HepG2 (cell line): ENCODE results near the gene AUTS2. TPM values are rescaled to one million over a fixed set of nuclear protein-coding genes. Genes with fewer than 3 reads are reported as not detected.

ENCODE experiments used
- ATM ChIP-seq: fragments of 450-650 bp; IDR thresholded peaks from 2 replicates; pipeline ENCODE4 v1.7.1; 2017; ENCODE audit warnings: mild to moderate bottlenecking, borderline replicate concordance
- CEBPB ChIP-seq: IDR thresholded peaks from 2 replicates; pipeline ENCODE4 v1.6.1; 2011; ENCODE audit warnings: low read depth, low read length, improper control_type of control experiment, borderline replicate concordance
- KDM3A ChIP-seq: IDR thresholded peaks from 2 replicates; pipeline ENCODE4 v1.6.1; 2018; ENCODE audit warnings: low read depth, missing compliant biosample characterization
- KLF12 ChIP-seq: sonication (generic); formaldehyde crosslinking; IDR thresholded peaks from 2 replicates; pipeline ENCODE4 v1.4.0; 2020; ENCODE audit warnings: missing genetic modification reagents, borderline replicate concordance
- POLR2A ChIP-seq, 2 experiments: IDR thresholded peaks; 2 replicates each; pipeline ENCODE4 v1.6.1; 2011; ENCODE audit warnings: low read depth in 2 of 2, low read length in 2 of 2, mild to moderate bottlenecking in 1 of 2, moderate library complexity in 1 of 2; ENCODE audit not compliant: insufficient read depth in 1 of 2
- RNF2 ChIP-seq: fragments of 450-650 bp; conservative IDR thresholded peaks from 2 replicates; pipeline ENCODE4 v1.6.1; 2016; ENCODE audit warnings: low read depth
- RXRA ChIP-seq: sonication (generic); formaldehyde crosslinking; IDR thresholded peaks from 2 replicates; pipeline ENCODE4 v1.5.1; 2020; ENCODE audit warnings: missing genetic modification reagents
- SRF ChIP-seq: IDR thresholded peaks from 2 replicates; pipeline ENCODE4 v1.6.1; 2011; ENCODE audit warnings: mild to moderate bottlenecking, low read depth, low read length, moderate library complexity
- ZEB1 ChIP-seq: IDR thresholded peaks from 2 replicates; pipeline ENCODE4 v1.6.1; 2012; ENCODE audit warnings: mild to moderate bottlenecking, low read depth, inconsistent platforms; ENCODE audit not compliant: insufficient replicate concordance
- ZNF251 ChIP-seq: sonication (generic); formaldehyde crosslinking; IDR thresholded peaks from 2 replicates; pipeline ENCODE4 v1.9.0; 2021; ENCODE audit warnings: mild to moderate bottlenecking, missing genetic modification reagents
- ZNF441 ChIP-seq: sonication (generic); formaldehyde crosslinking; IDR thresholded peaks from 2 replicates; pipeline ENCODE4 v1.7.0; 2021; ENCODE audit warnings: missing genetic modification reagents, borderline replicate concordance
- ZNF577 ChIP-seq: sonication (generic); formaldehyde crosslinking; IDR thresholded peaks from 2 replicates; pipeline ENCODE4 v1.4.0; 2020; ENCODE audit warnings: mild to moderate bottlenecking, low read depth, missing genetic modification reagents, borderline replicate concordance
- ZNF589 ChIP-seq: sonication (generic); formaldehyde crosslinking; conservative IDR thresholded peaks from 2 replicates; pipeline ENCODE4 v1.8.0; 2022; ENCODE audit warnings: mild to moderate bottlenecking, moderate library complexity, missing genetic modification reagents
- ZSCAN12 ChIP-seq: sonication (generic); formaldehyde crosslinking; IDR thresholded peaks from 2 replicates; pipeline ENCODE4 v1.9.0; 2021; ENCODE audit warnings: mild to moderate bottlenecking, missing genetic modification reagents
- polyA plus RNA-seq, 8 experiments: library from polyadenylated mRNA; depleted of rRNA in 3 of 8; stranded (reverse) in 7 of 8; unstranded in 1 of 8; fragments of >200 nt; fragmentation: Illumina TruSeq in 4 of 8; extraction: Trizol in 4 of 8; gene quantifications; 2 replicates each; pipeline versions ENCODE4 v1.2.1 to v1.2.3, GENCODE V29; 2011 to 2016; ENCODE audit warnings: low read depth in 4 of 8, missing spikeins in 1 of 8, mixed read lengths in 1 of 8; ENCODE audit not compliant: insufficient read depth in 1 of 8
- total RNA-seq, 5 experiments: library from RNA; depleted of rRNA; stranded (reverse); fragments of >200 nt; fragmentation: Illumina TruSeq; extraction: Trizol; gene quantifications; 2 replicates each; pipeline ENCODE4 v1.2.3, GENCODE V29; 2016; ENCODE audit warnings: low read depth in 1 of 5
- TF ChIP-seq, protein P1 (sequence below): sonication (generic); formaldehyde crosslinking; IDR thresholded peaks from 2 replicates; pipeline ENCODE4 v1.4.0; 2020; ENCODE audit warnings: missing genetic modification reagents
- TF ChIP-seq, protein P2 (sequence below): sonication (generic); formaldehyde crosslinking; IDR thresholded peaks from 2 replicates; pipeline ENCODE4 v1.4.0; 2020; ENCODE audit warnings: missing genetic modification reagents, borderline replicate concordance
- TF ChIP-seq, protein P3 (sequence below): sonication (generic); formaldehyde crosslinking; IDR thresholded peaks from 2 replicates; pipeline ENCODE4 v1.4.0; 2020; ENCODE audit warnings: mild to moderate bottlenecking, missing genetic modification reagents
- TF ChIP-seq, protein P4 (sequence below): sonication (generic); formaldehyde crosslinking; IDR thresholded peaks from 2 replicates; pipeline ENCODE4 v1.5.1; 2020; ENCODE audit warnings: mild to moderate bottlenecking, missing genetic modification reagents, moderate library complexity
- TF ChIP-seq, protein P5 (sequence below): sonication (generic); formaldehyde crosslinking; IDR thresholded peaks from 2 replicates; pipeline ENCODE4 v1.8.0; 2022; ENCODE audit warnings: mild to moderate bottlenecking, missing genetic modification reagents, moderate library complexity
- TF ChIP-seq, protein P6 (sequence below): sonication (generic); formaldehyde crosslinking; IDR thresholded peaks from 2 replicates; pipeline ENCODE4 v1.5.0; 2020; ENCODE audit warnings: mild to moderate bottlenecking, missing genetic modification reagents, borderline replicate concordance

AUTS2 gene
- total and polyA plus RNA-seq, 2 of the 13 experiments (the other 11 are each of a cell fraction or from before 2014, with no cell fraction given), result 0.38 TPM; not detected in 1

DNA sequence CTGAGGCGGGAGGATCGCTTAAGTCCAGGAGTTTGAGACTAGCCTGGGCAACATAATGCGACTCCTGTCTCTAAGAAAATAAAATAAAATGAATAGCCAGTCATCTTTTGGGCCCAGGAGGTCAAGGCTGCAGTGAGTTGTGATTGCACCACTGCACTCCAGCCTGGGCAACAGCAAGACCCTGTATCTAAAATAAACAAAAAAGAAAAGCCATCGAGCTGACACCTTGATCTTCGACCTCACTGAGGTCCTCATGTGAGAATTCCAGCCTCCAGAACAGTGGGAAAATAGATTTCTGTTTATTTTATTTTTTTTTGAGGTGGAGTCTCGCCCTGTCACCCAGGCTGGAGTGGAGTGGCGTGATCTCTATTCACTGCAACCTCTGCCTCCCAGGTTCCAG lies 1232.2 kb downstream of the AUTS2 start (continued):
- TF ChIP-seq, protein P1, sequence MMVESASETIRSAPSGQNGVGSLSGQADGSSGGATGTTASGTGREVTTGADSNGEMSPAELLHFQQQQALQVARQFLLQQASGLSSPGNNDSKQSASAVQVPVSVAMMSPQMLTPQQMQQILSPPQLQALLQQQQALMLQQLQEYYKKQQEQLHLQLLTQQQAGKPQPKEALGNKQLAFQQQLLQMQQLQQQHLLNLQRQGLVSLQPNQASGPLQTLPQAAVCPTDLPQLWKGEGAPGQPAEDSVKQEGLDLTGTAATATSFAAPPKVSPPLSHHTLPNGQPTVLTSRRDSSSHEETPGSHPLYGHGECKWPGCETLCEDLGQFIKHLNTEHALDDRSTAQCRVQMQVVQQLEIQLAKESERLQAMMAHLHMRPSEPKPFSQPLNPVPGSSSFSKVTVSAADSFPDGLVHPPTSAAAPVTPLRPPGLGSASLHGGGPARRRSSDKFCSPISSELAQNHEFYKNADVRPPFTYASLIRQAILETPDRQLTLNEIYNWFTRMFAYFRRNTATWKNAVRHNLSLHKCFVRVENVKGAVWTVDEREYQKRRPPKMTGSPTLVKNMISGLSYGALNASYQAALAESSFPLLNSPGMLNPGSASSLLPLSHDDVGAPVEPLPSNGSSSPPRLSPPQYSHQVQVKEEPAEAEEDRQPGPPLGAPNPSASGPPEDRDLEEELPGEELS (CRISPR knock-in tag), result peak; percentile 79
- TF ChIP-seq ATM, result no peak
- no peak for TF ChIP-seq KLF12 (CRISPR knock-in tag)
- TF ChIP-seq, protein P2, sequence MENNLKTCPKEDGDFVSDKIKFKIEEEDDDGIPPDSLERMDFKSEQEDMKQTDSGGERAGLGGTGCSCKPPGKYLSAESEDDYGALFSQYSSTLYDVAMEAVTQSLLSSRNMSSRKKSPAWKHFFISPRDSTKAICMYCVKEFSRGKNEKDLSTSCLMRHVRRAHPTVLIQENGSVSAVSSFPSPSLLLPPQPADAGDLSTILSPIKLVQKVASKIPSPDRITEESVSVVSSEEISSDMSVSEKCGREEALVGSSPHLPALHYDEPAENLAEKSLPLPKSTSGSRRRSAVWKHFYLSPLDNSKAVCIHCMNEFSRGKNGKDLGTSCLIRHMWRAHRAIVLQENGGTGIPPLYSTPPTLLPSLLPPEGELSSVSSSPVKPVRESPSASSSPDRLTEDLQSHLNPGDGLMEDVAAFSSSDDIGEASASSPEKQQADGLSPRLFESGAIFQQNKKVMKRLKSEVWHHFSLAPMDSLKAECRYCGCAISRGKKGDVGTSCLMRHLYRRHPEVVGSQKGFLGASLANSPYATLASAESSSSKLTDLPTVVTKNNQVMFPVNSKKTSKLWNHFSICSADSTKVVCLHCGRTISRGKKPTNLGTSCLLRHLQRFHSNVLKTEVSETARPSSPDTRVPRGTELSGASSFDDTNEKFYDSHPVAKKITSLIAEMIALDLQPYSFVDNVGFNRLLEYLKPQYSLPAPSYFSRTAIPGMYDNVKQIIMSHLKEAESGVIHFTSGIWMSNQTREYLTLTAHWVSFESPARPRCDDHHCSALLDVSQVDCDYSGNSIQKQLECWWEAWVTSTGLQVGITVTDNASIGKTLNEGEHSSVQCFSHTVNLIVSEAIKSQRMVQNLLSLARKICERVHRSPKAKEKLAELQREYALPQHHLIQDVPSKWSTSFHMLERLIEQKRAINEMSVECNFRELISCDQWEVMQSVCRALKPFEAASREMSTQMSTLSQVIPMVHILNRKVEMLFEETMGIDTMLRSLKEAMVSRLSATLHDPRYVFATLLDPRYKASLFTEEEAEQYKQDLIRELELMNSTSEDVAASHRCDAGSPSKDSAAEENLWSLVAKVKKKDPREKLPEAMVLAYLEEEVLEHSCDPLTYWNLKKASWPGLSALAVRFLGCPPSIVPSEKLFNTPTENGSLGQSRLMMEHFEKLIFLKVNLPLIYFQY (CRISPR knock-in tag), result no peak
- no peak for TF ChIP-seq ZEB1
- TF ChIP-seq RXRA (CRISPR knock-in tag), result peak; percentile 25; the same call in 1 of the 2 replicates
- TF ChIP-seq CEBPB, result peak; percentile 68; the same call in 1 of the 2 replicates
- TF ChIP-seq, protein P3, sequence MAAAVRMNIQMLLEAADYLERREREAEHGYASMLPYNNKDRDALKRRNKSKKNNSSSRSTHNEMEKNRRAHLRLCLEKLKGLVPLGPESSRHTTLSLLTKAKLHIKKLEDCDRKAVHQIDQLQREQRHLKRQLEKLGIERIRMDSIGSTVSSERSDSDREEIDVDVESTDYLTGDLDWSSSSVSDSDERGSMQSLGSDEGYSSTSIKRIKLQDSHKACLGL (CRISPR knock-in tag), result no peak
- TF ChIP-seq ZNF441 (CRISPR knock-in tag), result peak; percentile 53; the same call in 1 of the 2 replicates
- TF ChIP-seq, protein P4, sequence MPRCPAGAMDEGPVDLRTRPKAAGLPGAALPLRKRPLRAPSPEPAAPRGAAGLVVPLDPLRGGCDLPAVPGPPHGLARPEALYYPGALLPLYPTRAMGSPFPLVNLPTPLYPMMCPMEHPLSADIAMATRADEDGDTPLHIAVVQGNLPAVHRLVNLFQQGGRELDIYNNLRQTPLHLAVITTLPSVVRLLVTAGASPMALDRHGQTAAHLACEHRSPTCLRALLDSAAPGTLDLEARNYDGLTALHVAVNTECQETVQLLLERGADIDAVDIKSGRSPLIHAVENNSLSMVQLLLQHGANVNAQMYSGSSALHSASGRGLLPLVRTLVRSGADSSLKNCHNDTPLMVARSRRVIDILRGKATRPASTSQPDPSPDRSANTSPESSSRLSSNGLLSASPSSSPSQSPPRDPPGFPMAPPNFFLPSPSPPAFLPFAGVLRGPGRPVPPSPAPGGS, result no peak
- no peak for TF ChIP-seq ZNF577 (CRISPR knock-in tag)
- TF ChIP-seq, protein P5, sequence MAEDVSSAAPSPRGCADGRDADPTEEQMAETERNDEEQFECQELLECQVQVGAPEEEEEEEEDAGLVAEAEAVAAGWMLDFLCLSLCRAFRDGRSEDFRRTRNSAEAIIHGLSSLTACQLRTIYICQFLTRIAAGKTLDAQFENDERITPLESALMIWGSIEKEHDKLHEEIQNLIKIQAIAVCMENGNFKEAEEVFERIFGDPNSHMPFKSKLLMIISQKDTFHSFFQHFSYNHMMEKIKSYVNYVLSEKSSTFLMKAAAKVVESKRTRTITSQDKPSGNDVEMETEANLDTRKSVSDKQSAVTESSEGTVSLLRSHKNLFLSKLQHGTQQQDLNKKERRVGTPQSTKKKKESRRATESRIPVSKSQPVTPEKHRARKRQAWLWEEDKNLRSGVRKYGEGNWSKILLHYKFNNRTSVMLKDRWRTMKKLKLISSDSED, result no peak
- TF ChIP-seq POLR2A (IDR thresholded peaks at IDR 0.05; ENCODE audit: insufficient read depth in 1 of 2, low read depth in 2 of 2, low read length in 2 of 2), result no peak
- TF ChIP-seq ZNF589, result no peak
- TF ChIP-seq SRF, result no peak
- TF ChIP-seq KDM3A (CRISPR knock-in tag), result no peak
- TF ChIP-seq RNF2, result no peak
- TF ChIP-seq, protein P6, sequence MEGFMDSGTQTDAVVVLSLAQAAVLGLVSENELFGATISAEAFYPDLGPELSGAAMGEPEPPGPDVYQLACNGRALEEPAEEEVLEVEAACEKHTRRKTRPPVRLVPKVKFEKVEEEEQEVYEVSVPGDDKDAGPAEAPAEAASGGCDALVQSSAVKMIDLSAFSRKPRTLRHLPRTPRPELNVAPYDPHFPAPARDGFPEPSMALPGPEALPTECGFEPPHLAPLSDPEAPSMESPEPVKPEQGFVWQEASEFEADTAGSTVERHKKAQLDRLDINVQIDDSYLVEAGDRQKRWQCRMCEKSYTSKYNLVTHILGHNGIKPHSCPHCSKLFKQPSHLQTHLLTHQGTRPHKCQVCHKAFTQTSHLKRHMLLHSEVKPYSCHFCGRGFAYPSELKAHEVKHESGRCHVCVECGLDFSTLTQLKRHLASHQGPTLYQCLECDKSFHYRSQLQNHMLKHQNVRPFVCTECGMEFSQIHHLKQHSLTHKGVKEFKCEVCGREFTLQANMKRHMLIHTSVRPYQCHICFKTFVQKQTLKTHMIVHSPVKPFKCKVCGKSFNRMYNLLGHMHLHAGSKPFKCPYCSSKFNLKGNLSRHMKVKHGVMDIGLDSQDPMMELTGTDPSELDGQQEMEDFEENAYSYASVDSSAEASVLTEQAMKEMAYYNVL, result no peak
- TF ChIP-seq ZSCAN12 (CRISPR knock-in tag), result no peak
- TF ChIP-seq ZNF251 (CRISPR knock-in tag), result no peak
